Measurements from ENCODE around the gene PLEKHA5. TPM values are rescaled to one million over a fixed set of nuclear protein-coding genes. Genes with fewer than 3 reads are reported as not detected.
A peak's percentile ranks its signal among the peaks of the same experiment; 100 is the strongest.

Gene PLEKHA5
- total and polyA plus RNA-seq, 2 of the 4 experiments (the other 2 are of a cell fraction) = 5.3 to 12.2 TPM

GRCh38 chr12:19203539-19204506 lies 74.3 kb downstream of the PLEKHA5 start:
- Histone ChIP-seq H3K4ac (ENCODE audit: low read depth, low read length) (no peak overlapping the region), H2AFZ (replicated peaks; ENCODE audit: low read length, poor library complexity) (no peak overlapping the region), H3K14ac (replicated peaks; ENCODE audit: low read depth, low read length) (no peak overlapping the region), H3K4me3 (ENCODE audit: insufficient read depth, low read depth, low read length) (no peak overlapping the region), H3K9me3 (ENCODE audit: control insufficient read depth, insufficient read depth, low read length) (no peaks in the 10 kb centered on the region), H2BK5ac (ENCODE audit: low read depth, low read length, poor library complexity, severe bottlenecking) (no peak overlapping the region), H4K8ac (ENCODE audit: low read depth in 2 of 2, low read length in 2 of 2) (no peak overlapping the region), H3K56ac (ENCODE audit: extremely low read depth, insufficient read depth, low read length) (no peak overlapping the region), H2BK20ac (ENCODE audit: low read depth, low read length) (no peak overlapping the region), H3K27me3 (ENCODE audit: control insufficient read depth, insufficient read depth, low read length) (no peaks in the 10 kb centered on the region), H4K91ac (ENCODE audit: insufficient read depth, low read depth, low read length) (no peak overlapping the region), H3K4me1 (ENCODE audit: control insufficient read depth, insufficient read depth, low read length) (peaks cover 5% of the 10 kb centered on the region), H3K9me1 (ENCODE audit: insufficient read depth, low read length) (peaks cover 3% of the 10 kb centered on the region; the same call in 1 of the 2 replicates), H4K20me1 (ENCODE audit: insufficient read depth, low read length) (no peaks in the 10 kb centered on the region), H2AK9ac (replicated peaks; ENCODE audit: low read depth, low read length, poor library complexity) (no peak overlapping the region), H3K18ac (ENCODE audit: low read depth, low read length) (no peak overlapping the region), H3K23ac (ENCODE audit: low read depth, low read length) (no peak overlapping the region), H3K4me2 (ENCODE audit: low read depth, low read length) (no peak overlapping the region), H3K36me3 (ENCODE audit: control insufficient read depth, insufficient read depth, low read length) (no peaks in the 10 kb centered on the region; the same call in 1 of the 2 replicates), H2BK120ac (ENCODE audit: low read depth, low read length) (no peak overlapping the region), H3K27ac (ENCODE audit: insufficient read depth, low read length) (no peak overlapping the region), H2AK5ac (ENCODE audit: low read depth, low read length) (no peak overlapping the region), H3K9ac (ENCODE audit: low read depth, low read length) (no peak overlapping the region), H4K5ac (ENCODE audit: low read depth, low read length) (peak overlapping the region; percentile 29; the same call in 1 of the 2 replicates), H3K79me1 (ENCODE audit: low read depth in 1 of 2, low read length in 2 of 2) (peaks cover 3 to 31% of the 10 kb centered on the region in 2 experiments; a peak in 2 of 4 replicates), H2BK15ac (ENCODE audit: low read depth, low read length) (no peak overlapping the region)
- TF ChIP-seq BHLHE40 (IDR thresholded peaks at IDR 0.05; ENCODE audit: low read depth, low read length) (no peak), MXI1 (IDR thresholded peaks at IDR 0.05; ENCODE audit: borderline replicate concordance, low read depth, low read length) (no peak)
- TF ChIP-seq, protein P1, sequence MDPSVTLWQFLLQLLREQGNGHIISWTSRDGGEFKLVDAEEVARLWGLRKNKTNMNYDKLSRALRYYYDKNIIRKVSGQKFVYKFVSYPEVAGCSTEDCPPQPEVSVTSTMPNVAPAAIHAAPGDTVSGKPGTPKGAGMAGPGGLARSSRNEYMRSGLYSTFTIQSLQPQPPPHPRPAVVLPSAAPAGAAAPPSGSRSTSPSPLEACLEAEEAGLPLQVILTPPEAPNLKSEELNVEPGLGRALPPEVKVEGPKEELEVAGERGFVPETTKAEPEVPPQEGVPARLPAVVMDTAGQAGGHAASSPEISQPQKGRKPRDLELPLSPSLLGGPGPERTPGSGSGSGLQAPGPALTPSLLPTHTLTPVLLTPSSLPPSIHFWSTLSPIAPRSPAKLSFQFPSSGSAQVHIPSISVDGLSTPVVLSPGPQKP (IDR thresholded peaks at IDR 0.05; ENCODE audit: borderline replicate concordance, low read depth, low read length) = no peak
- ChIA-PET POLR2A (ENCODE audit: unreplicated experiment) (no interaction called here), CTCF (no interaction called here)
- no peak for DNase-seq
- dilution Hi-C loops (cut with HindIII; ENCODE audit: low sequenced_read_pairs, unreplicated experiment) (no loop called here), intact Hi-C loops (cut with micrococcal nuclease) (no loop called here), in situ Hi-C loops (cut with MboI; ENCODE audit: low sequenced_read_pairs) (no loop called here)
- no peak for ATAC-seq (ENCODE audit: low read depth)
- BruUV-seq (replicated peaks) = no TSS peak
- 100% methylated on average over 1 of the region's 6 CpGs; no CpG with 5 or more reads in 1 of the 2 experiments for WGBS, 2 experiments (ENCODE audit: extremely low coverage in 2 of 2, insufficient read length in 1 of 2)

Measured in IMR-90 (cell line).